GM18519 (cell line): ENCODE results near the gene MGST2.

ENCODE experiments used
- ATAC-seq: cut with Tn5 transposase; IDR thresholded peaks from one replicate; pipeline ENCODE4 v1.9.1; 2021; ENCODE audit warnings: mild to moderate bottlenecking, moderate library complexity; ENCODE audit not compliant: unreplicated experiment, low FRiP score

MGST2 gene

DNA sequence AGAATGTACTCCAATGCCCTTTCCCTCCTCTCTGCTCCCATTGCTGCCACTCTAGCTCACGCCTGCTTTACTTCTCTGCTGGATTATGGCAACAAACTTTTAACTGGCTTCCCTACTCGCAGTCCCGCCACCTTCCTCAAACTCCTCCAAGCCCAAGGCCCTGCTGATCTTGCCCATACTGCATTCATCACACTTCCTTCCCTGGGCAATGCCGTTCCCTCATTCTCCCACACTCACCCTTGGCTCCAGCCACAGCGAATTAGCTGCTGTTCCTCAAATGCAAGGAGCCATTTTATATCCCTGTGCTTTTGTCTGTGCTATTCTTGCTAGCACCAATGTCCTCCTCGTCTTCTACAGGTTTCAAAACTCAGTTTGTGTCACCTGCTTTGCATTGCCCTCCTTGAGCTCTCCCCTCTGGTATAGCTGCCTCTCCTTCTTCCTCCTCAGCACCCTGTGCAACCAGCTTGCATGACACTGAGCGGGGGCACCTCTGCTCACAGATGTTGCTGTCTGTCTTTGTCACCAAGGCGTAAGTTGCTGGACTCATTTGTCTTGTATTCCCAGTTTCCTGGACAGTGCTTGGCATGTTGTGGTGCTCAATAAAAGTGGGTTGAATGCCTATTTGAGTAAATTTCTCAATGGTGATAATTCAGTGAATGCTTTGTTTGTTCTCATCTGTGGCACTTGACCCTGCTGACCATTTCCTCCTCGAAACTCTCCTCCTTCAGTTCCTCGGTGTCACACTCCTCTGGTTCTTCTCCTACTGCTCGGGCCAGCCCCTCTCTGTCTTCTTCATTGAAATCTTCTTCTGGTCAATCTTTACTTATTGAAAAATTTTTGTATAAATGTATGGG, 22.4 kb upstream of the MGST2 start:
- ATAC-seq: no peak

DNA sequence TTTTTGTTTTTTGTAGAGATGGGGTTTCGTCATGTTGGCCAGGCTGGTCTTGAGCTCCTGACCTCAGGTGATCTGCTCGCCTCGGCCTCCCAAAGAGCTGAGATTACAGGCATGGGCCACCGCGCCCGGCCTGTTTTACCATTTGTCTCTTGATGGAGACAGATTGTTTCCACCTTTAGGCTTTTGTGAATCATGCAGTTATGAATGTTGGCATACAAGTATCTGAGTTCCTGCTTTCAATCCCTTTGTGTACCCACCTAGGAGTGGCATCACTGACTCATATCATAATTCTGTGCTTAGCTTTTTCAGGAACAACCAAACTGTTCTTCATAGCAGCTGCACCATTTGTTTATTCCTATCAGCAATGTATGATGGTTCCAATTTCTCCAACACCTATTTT, 20.2 kb upstream of the MGST2 start:
- ATAC-seq: no peak

DNA sequence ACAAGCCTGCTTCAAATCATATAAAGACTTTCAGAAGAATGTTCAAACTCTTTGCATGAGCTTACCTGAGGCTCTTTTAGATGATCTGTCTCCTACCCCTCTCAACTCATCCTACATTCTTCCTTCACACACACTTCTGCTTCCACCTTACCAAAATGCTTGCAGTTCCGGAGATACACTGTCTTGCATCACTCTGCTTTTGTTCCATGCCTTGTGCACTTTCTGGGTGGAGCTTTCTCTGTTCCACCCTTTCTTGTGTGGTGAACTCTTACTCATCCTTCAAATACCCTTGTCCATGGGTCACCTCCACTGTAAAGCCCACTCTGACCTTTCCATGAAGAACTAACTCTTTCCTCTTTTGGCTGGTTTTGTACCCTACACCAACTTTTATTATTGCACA, 18.4 kb upstream of the MGST2 start:
- ATAC-seq: no peak

DNA sequence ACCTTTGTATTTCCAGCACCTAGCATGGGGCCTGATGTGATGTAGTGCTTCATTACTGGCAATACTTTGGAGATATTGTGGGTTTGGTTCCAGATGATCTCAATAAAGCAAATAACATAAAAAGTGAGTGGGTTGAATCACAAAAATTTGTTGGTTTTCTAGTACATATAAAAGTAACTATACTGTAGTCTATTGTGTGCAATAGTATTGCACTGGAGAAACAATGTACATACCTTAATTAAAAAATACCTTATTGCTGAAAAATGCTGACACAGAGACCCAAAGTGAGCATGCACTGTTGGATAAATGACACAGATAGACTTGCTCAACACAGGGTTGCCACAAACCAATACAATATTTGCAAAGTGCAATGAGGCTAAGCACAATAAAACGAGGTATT, 17.7 kb upstream of the MGST2 start:
- ATAC-seq: no peak

DNA sequence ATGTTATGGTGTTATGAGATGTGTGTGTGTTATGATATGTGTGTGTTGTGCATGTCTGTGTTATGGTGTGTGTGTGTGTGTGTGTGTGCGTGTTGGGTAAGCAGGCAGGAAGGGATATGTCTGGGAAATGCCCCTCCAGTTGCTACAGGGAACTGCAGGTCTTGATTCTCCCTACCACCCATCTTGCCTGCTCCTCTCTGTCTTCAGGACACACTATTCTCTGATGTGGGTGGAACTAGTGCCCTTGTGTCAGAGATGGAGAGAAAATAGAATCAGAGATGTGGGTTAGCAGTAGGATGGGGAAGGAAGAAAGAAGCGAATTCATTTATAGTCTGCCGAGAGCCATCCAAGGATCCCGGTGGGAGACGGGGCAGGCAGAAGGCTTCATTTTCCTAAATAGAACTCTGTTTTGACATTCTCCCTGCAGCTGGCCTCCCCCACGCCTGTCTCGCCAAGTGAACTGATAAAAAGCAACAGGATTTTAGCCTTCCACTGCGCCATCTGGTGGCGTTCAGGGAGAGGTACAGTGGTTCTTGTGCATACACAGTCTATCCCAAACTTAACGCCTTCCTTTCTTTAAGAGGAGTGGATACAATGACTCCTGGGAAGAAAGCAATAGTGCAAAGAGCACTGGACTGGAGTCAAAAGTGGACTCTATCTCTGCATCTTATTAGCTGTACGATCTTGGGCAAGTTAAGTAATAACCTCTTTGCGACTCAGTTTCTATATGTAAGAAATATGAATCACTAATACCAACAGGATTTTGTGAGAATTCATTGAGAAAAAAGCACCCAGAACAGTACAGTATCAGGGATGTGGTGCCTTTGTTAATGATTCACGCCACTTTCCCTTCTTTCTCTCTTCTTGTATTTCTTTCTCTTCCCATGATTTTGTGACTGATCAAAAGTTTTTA, 14.1 kb upstream of the MGST2 start:
- ATAC-seq: no peak

DNA sequence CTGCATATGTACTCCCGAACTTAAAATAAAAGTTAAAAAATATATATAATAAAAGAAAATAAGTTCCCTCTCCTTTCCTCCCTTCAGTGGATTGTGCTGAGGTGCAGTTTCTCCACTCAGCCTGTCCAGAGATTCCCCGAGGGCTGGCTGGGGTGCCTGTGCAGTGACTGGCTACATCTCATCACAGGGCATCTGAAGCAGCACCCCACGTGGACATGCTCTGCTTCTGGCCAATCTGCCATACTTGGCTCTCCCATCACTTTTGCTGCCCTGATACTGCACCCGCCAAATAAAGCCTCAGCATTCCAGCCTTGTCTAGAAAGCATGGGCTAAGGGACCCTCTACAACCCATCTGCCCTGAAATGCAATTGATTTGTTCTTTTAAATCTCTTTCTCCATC, 11.1 kb upstream of the MGST2 start:
- ATAC-seq: no peak

DNA sequence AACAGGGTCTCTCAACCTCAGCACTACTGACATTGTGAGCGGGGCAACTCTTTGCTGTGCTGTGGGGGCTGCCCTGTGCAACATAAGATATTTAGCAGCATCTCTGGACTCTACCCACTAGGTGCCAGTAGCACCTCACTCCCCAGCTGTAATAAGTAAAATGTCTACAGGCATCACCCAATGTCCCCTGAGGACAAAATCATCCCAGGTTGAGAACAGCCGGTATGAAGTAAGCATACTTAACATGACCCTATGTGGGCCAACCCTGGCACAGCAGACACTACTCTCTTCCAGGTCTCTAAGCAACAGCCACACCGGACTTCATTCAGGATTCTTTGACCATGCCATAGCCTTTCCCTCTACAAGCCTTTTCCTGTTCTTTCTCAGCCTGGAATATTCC, 10.5 kb upstream of the MGST2 start:
- ATAC-seq: no peak

DNA sequence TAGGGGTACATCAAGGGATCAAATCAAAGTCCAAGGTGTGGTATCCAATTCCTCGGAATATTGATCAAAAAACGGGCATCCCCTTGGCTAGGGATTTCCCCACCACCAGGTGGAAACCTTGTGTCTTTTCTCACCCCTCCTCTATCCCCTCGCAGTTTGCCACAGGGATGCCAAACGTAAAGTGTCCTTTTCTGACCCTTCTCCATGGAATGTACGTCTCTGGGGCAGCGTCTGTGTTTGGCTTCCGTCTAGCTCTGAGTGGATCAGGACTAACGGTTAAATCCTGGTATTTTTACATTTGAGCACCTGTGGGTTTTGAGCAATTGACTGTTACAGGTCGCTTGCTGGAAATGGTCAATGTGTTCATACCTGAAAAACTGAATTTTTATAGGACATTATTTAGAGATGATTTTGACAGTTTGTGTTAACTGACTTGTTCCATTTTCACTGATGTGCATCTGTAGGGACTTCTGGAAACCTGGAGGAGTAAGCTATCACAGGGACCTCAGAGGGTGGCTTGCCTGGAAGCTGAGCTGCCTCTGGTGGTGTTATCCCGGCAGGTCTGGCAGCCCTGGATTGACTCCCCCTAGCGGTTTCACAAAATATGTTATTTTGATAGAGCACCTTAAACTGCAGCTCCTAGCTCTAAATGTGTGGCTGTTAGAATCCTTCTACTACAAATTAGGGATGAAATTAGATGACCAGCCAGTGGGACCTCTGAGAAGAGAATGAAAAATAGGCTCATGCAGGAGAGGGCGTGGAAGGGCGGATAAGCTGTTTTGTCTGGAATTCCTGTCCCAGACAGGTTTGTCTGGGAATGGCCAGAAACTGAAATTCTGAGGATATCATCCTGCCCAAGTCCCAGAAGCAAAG, 8.8 kb upstream of the MGST2 start:
- peak; percentile 68 for ATAC-seq

DNA sequence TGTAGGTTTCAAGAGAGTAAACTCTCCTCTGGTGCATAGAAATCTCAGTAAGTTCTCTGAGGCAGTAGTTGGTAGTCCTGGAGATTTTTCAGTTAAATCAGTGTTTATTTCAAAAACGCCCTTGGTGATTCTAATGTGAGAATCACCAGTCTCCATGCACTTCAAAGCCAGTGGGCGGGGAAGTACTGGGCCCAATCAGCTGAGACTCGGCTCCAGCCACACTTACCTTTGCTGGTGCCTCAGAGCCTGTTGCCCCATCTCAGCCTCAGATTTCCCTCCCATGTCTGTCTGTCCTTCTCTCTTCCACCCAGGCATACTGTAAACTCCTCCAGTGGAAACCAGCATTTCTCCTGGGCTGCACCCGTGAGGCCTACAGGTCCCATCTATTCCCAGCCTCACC, 7.4 kb upstream of the MGST2 start:
- ATAC-seq: no peak

DNA sequence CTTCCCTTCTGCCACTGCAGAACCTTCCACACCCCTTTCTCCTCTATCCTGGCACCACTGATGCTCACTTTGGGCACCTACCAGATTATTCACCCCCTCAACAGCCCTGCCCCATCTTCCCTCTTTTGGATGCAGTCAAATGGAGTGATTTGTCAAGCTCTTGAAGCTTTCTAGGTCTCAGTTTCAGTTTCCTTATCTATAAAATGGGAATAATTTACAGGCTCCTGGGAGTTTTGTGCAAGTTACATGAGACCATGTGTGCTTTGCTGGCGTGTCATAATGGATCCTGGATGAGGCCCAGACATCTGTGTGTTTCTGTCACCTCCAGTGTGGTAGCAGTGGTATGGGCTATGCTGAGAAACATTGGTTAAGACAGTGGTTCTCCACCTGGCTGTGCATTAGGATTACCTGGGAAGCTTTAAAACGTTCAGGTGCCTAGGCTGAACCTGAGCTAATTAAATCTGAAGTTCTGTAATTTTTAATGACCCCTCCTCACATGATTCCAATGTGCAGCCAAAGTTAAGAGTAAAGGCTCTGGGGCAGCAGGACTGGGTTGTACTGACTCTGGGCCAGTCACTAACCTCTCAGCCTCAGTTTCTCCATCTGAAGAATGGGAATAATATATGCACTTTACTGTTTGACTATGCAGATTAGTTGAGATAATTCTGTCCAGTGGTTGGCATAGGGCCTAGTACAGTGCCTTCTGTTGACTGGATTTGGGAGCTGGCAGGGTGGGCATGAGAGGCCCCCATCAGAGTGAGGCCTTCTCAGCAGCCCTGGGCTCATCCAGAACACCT, 6.8 kb upstream of the MGST2 start:
- ATAC-seq: no peak

DNA sequence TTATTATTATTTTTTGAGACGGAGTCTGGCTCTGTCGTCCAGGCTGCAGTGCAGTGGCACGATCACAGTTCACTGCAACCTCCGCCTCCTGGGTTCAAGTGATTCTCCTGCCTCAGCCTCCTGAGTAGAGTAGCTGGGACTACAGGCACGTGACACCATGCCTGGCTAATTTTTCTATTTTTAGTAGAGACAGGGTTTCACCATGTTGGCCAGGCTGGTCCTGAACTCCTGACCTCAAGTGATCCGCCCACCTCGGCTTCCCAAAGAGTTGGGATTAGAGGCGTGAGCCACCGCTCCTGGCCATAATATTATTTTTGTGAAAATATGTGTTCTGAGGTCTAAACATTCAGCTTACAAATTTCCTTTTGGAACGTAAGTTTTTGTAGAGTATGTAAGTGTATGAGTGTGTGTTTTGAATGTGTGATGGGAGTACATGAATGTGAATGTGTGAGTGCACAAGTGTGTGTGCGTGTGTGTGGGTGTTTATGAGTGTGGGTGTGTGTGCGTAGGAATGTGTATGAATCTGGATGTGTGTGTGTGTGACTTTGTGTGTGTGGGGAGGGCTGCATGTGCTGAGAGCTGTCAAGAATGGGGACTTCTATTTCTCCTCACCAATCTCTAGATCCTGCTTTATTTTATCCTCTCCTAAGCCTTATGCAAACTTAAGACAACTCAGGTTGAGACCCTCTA, 5.7 kb upstream of the MGST2 start:
- no peak for ATAC-seq

DNA sequence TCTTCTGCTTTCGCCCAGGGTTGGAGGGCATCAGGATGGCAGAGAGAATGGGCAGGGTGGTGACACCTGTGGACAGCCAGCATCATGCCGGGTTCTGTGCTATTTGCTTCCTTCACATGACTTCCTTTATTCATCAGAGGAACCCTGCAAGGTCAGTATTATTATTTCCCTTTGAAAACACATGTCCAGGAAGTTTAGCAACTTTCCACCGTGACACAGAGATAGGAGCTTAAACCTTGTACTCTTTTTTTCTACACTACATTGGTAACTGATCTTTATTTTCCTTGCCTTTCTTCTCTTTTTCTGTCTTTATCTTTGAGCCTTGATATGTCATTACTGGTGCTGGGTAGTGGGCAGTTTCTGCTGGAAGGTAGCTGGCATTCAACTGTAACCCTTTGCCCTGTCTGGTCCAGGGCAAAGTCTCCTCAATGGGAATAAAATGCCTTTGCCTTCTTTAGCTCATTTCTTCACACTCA, 5.0 kb upstream of the MGST2 start:
- no peak for ATAC-seq

DNA sequence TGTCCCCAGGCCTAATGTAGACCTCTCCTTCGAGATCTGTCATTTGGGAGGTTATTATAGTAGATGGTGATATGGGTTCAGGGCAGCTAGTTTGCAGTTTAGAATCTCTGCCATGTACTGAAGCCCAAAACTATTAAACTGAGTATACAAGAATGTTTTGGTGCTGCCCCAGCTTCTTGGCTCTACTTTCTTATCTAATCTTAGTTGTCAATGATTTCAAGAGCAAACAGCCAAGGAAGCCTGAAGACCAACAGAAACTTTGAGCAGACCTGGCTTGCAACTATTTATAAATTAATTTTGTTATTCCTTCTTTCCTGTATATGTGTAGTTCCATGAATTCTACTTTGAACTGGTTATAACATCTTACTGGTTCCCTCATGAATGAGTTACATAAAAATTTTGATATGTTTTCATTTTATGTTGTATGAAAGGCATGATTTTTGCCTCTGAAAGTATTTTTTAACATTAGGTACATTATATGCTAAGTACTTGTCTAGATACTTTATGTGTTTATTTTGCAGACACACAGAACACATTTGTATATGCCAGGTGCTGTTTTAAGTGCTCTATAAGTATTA, 2.0 kb upstream of the MGST2 start:
- no peak for ATAC-seq

DNA sequence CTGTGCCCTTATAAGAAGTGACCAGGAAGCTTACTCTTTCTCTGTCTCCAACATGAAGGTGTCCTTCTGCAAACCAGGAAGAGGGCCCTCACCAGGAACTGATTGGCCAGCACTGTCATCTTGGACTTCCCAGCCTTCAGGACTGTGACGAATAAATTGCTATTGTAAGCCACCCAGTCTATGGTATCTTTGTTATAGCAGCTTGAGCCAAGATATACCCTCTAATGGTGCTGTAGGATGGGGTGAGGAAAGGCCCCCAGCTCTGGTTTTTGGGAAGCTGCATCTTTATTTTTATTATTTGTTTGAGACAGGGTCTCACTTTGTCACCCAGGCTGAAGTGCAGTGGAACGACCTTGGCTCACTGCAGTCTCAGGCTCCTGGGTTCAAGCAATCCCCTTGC, 1.2 kb upstream of the MGST2 start:
- ATAC-seq: no peak

DNA sequence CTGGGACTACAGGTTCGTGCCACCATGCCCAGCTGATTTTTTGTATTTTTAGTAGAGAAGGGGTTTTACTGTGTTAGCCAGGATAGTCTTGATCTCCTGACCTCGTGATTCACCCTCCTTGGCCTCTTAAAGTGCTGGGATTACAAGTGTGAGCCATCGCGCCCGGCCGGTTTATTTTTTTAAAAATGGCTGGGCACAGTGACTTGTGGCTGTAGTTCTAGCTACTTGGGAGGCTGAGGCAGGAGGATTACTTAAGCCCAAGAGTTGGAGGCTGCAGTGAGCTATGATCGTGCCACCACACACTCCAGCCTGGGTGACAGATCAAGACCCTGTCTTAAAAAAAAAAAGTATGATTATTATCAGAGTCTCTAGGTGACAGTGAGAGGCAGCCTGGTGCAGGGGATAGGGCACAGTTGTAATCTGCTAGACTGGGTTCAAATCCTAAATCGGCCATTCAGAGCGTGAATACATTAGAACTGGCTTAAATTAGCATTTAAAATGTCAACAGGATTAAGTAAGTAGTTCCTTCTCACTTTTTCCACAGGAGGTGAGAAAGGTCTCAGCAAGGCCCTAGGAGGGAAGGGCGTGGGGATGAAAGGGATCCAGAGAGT, 435 bp upstream of the MGST2 start:
- ATAC-seq: no peak

DNA sequence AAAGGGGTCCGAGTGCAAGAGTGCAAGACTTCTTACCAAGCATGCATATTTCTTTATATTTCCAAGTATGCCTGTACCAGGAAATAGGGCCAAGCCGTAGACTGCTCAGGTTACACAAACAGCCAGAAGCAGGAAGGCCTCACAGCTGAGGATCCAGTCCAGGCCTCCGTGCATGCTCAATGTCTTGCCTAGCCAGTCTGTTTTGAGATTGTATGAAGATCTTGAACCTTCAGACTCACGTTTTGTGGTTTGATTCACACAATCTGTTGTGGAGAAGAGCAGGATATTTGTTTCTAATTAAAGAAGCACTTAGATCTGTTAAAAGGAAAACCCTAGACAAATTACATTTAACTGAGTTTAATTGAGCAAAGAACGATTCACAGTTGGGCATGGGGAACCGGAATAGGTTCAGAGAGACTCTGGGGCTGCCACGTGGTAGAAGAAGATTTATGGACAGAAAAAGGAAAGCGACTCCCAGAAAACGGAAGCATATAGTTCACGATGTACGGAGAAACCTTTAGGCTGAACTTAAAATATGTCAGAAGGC, 1.2 kb downstream of the MGST2 start:
- peak; percentile 39 for ATAC-seq

DNA sequence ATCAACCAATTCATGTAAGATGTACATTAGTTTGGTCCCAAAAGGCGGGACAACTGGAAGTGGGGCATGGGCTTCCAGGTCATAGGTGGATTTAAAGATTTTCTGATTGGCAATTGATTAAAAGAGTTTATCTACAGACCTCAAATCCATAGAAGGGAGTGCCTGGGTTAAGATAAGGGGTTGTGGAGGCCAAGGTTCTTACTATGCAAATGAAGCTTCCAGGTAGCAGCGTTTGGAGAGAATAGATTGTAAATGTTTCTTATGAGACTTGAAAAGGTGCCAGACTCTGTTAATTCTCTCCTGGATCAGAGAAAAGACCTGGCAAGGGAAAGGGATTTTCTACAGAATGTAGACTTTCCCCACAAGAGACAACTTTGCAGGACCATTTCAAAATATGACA, 2.4 kb downstream of the MGST2 start:
- no peak for ATAC-seq

DNA sequence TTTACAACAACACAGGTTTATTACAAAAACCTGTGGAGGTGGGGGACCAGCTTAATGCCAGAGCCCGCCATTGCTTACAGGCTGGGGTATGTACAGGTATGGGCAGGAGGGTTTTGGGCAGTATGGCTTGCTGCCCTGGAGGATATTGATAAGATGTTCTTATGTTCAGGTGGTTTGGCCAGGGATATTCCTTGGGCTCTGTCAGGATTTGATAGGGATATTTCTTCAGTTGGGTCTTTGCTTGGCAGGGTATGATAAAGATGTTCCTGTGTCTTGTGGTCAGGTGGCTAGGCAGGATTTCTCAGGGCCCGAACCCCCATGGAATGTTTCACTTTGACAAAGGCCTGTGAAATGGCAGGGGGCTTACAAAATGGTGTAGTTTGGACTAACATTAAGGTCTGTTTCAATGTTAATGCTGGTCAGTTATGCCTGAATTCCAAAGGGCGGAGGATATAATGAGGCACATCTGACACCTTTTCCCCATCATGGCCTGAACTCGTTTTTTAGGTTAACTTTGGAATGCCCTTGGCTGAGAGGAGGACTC, 3.1 kb downstream of the MGST2 start:
- ATAC-seq: no peak
